WTC11 (cell line): Measurements from ENCODE around the gene PHC2. TPM values are rescaled to one million over a fixed set of nuclear protein-coding genes. Genes with fewer than 3 reads are reported as not detected.

Source experiments
- CREM ChIP-seq: sonication (generic); formaldehyde crosslinking; IDR thresholded peaks from 2 replicates; pipeline ENCODE4 v1.8.1; 2022; ENCODE audit warnings: mild to moderate bottlenecking, missing genetic modification reagents, moderate library complexity
- E2F1 ChIP-seq: sonication (generic); formaldehyde crosslinking; IDR thresholded peaks from 2 replicates; pipeline ENCODE4 v1.8.0; 2022; ENCODE audit warnings: mild to moderate bottlenecking, missing genetic modification reagents
- E2F5 ChIP-seq: sonication (generic); formaldehyde crosslinking; IDR thresholded peaks from 2 replicates; pipeline ENCODE4 v1.8.1; 2022; ENCODE audit warnings: mild to moderate bottlenecking, moderate library complexity, missing genetic modification reagents
- ESRRA ChIP-seq: sonication (generic); formaldehyde crosslinking; IDR thresholded peaks from 2 replicates; pipeline ENCODE4 v1.8.1; 2022; ENCODE audit warnings: mild to moderate bottlenecking, missing genetic modification reagents, borderline replicate concordance
- FOXK1 ChIP-seq: sonication (generic); formaldehyde crosslinking; IDR thresholded peaks from 2 replicates; pipeline ENCODE4 v1.8.0; 2022; ENCODE audit warnings: mild to moderate bottlenecking, moderate library complexity, missing genetic modification reagents
- FOXP1 ChIP-seq: sonication (generic); formaldehyde crosslinking; IDR thresholded peaks from 2 replicates; pipeline ENCODE4 v1.8.0; 2022; ENCODE audit warnings: missing genetic modification reagents, mild to moderate bottlenecking, moderate library complexity, borderline replicate concordance
- GABPB1 ChIP-seq: sonication (generic); formaldehyde crosslinking; IDR thresholded peaks from 2 replicates; pipeline ENCODE4 v1.8.1; 2023; ENCODE audit warnings: mild to moderate bottlenecking, missing genetic modification reagents
- GTF2I ChIP-seq: fragments of 250-450 bp; sonication (Bioruptor Pico); conservative IDR thresholded peaks from 2 replicates; pipeline ENCODE4 v1.4.0; 2021; ENCODE audit warnings: mild to moderate bottlenecking
- JUN ChIP-seq: sonication (generic); formaldehyde crosslinking; IDR thresholded peaks from 2 replicates; pipeline ENCODE4 v1.8.0; 2023; ENCODE audit warnings: mild to moderate bottlenecking, missing genetic modification reagents
- MYBL2 ChIP-seq: sonication (generic); formaldehyde crosslinking; IDR thresholded peaks from 2 replicates; pipeline ENCODE4 v1.8.1; 2023; ENCODE audit warnings: mild to moderate bottlenecking, moderate library complexity, missing genetic modification reagents
- NFATC4 ChIP-seq: fragments of 250-450 bp; sonication (Bioruptor Pico); IDR thresholded peaks from 2 replicates; pipeline ENCODE4 v1.9.0; 2021; ENCODE audit warnings: mild to moderate bottlenecking
- NFYB ChIP-seq: sonication (generic); formaldehyde crosslinking; conservative IDR thresholded peaks from 2 replicates; pipeline ENCODE4 v1.8.0; 2022; ENCODE audit warnings: low read depth, missing genetic modification reagents
- PREB ChIP-seq: sonication (generic); formaldehyde crosslinking; IDR thresholded peaks from 2 replicates; pipeline ENCODE4 v1.8.1; 2022; ENCODE audit warnings: mild to moderate bottlenecking, missing genetic modification reagents, moderate library complexity, borderline replicate concordance
- SMAD3 ChIP-seq: sonication (generic); formaldehyde crosslinking; IDR thresholded peaks from 2 replicates; pipeline ENCODE4 v1.8.0; 2022; ENCODE audit warnings: missing genetic modification reagents, mild to moderate bottlenecking, borderline replicate concordance
- SMAD4 ChIP-seq: sonication (generic); formaldehyde crosslinking; IDR thresholded peaks from 2 replicates; pipeline ENCODE4 v1.8.0; 2022; ENCODE audit warnings: mild to moderate bottlenecking, missing genetic modification reagents
- TP53 ChIP-seq: sonication (generic); formaldehyde crosslinking; IDR thresholded peaks from 2 replicates; pipeline ENCODE4 v1.8.1; 2023; ENCODE audit warnings: mild to moderate bottlenecking, missing genetic modification reagents
- ZNF263 ChIP-seq: sonication (generic); formaldehyde crosslinking; IDR thresholded peaks from 2 replicates; pipeline ENCODE4 v1.8.1; 2022; ENCODE audit warnings: low read depth, mild to moderate bottlenecking, moderate library complexity, missing genetic modification reagents
- ZNF396 ChIP-seq: fragments of 250-450 bp; sonication (Bioruptor Pico); IDR thresholded peaks from 2 replicates; pipeline ENCODE4 v1.8.0; 2021; ENCODE audit warnings: mild to moderate bottlenecking, moderate library complexity, borderline replicate concordance
- ZNF423 ChIP-seq: fragments of 250-450 bp; sonication (Bioruptor Pico); IDR thresholded peaks from 2 replicates; pipeline ENCODE4 v2.1.2; 2022; ENCODE audit warnings: mild to moderate bottlenecking, moderate library complexity
- total RNA-seq: library from RNA; stranded (reverse); gene quantifications from 3 replicates; pipeline ENCODE4 v1.2.3, GENCODE V29; 2021
- TF ChIP-seq, protein P1 (sequence below): fragments of 200-600 bp; IDR thresholded peaks from 2 replicates; pipeline ENCODE4 v1.8.0; 2022; ENCODE audit warnings: antibody characterized with exemption
- TF ChIP-seq, protein P2 (sequence below): sonication (generic); formaldehyde crosslinking; IDR thresholded peaks from 2 replicates; pipeline ENCODE4 v1.8.0; 2022; ENCODE audit warnings: mild to moderate bottlenecking, missing genetic modification reagents
- TF ChIP-seq, protein P3 (sequence below): fragments of 250-450 bp; sonication (Bioruptor Pico); IDR thresholded peaks from 2 replicates; pipeline ENCODE4 v1.9.0; 2021; ENCODE audit warnings: mild to moderate bottlenecking, borderline replicate concordance
- TF ChIP-seq, protein P4 (sequence below): fragments of 250-450 bp; sonication (Bioruptor Pico); IDR thresholded peaks from 2 replicates; pipeline ENCODE4 v1.8.0; 2021; ENCODE audit warnings: mild to moderate bottlenecking
- TF ChIP-seq, protein P5 (sequence below): sonication (generic); formaldehyde crosslinking; IDR thresholded peaks from 2 replicates; pipeline ENCODE4 v1.8.0; 2023; ENCODE audit warnings: missing genetic modification reagents

The PHC2 gene
- total RNA-seq, 1 experiment from 2014 or later = 7.0 TPM

DNA sequence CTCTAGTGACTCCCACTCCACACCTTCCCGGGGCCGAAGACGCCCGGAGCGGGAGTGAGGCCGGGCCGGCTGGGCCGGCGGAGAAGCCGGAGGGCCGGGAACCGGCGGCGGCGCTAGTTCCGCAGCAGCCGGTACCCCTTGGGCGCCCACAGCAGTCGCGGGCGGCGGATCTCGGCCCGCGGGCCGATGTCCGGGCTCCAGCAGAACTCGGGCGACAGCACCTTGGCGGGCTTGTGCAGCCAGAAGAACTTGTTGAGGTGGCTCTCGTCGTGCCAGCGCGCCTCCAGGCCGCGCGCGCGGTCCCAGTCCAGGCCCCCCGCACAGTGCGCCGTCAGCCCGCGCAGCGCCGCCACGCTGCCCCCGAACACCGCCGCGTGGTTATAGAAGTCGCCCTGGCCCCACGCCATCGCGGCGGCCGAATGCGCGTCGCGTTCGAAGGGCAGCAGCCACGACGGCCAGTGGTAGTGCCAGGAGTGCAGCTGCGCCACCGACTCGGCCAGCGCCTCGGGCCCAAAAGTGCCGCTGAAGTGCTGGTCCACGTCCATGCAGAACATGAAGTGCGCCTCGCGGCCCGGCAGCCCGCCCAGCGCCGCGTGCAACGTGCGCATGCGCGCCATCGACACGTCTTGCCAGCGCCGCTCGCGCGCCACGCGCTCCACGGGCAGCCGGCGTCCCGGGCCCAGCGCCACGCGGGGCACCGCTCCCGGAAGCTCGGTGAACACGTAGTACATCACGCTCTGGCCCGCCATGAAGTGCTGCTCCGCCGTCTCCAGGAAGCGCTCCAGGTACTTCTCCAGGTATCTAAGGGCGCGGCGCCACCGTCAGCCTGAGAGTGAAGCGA is 124.0 kb downstream of the PHC2 start (continued):
- TF ChIP-seq, protein P1, sequence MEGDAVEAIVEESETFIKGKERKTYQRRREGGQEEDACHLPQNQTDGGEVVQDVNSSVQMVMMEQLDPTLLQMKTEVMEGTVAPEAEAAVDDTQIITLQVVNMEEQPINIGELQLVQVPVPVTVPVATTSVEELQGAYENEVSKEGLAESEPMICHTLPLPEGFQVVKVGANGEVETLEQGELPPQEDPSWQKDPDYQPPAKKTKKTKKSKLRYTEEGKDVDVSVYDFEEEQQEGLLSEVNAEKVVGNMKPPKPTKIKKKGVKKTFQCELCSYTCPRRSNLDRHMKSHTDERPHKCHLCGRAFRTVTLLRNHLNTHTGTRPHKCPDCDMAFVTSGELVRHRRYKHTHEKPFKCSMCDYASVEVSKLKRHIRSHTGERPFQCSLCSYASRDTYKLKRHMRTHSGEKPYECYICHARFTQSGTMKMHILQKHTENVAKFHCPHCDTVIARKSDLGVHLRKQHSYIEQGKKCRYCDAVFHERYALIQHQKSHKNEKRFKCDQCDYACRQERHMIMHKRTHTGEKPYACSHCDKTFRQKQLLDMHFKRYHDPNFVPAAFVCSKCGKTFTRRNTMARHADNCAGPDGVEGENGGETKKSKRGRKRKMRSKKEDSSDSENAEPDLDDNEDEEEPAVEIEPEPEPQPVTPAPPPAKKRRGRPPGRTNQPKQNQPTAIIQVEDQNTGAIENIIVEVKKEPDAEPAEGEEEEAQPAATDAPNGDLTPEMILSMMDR = no peak
- TF ChIP-seq CREM (CRISPR knock-in tag) = no peak
- no peak for TF ChIP-seq SMAD4 (CRISPR knock-in tag)
- TF ChIP-seq, protein P2, sequence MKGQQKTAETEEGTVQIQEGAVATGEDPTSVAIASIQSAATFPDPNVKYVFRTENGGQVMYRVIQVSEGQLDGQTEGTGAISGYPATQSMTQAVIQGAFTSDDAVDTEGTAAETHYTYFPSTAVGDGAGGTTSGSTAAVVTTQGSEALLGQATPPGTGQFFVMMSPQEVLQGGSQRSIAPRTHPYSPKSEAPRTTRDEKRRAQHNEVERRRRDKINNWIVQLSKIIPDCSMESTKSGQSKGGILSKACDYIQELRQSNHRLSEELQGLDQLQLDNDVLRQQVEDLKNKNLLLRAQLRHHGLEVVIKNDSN (CRISPR knock-in tag) = no peak
- TF ChIP-seq, protein P3, sequence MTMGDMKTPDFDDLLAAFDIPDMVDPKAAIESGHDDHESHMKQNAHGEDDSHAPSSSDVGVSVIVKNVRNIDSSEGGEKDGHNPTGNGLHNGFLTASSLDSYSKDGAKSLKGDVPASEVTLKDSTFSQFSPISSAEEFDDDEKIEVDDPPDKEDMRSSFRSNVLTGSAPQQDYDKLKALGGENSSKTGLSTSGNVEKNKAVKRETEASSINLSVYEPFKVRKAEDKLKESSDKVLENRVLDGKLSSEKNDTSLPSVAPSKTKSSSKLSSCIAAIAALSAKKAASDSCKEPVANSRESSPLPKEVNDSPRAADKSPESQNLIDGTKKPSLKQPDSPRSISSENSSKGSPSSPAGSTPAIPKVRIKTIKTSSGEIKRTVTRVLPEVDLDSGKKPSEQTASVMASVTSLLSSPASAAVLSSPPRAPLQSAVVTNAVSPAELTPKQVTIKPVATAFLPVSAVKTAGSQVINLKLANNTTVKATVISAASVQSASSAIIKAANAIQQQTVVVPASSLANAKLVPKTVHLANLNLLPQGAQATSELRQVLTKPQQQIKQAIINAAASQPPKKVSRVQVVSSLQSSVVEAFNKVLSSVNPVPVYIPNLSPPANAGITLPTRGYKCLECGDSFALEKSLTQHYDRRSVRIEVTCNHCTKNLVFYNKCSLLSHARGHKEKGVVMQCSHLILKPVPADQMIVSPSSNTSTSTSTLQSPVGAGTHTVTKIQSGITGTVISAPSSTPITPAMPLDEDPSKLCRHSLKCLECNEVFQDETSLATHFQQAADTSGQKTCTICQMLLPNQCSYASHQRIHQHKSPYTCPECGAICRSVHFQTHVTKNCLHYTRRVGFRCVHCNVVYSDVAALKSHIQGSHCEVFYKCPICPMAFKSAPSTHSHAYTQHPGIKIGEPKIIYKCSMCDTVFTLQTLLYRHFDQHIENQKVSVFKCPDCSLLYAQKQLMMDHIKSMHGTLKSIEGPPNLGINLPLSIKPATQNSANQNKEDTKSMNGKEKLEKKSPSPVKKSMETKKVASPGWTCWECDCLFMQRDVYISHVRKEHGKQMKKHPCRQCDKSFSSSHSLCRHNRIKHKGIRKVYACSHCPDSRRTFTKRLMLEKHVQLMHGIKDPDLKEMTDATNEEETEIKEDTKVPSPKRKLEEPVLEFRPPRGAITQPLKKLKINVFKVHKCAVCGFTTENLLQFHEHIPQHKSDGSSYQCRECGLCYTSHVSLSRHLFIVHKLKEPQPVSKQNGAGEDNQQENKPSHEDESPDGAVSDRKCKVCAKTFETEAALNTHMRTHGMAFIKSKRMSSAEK (CRISPR knock-in tag) = no peak
- 0 out of 2 replicates have a peak, but pooled peaks have one; percentile 55 for TF ChIP-seq E2F1 (CRISPR knock-in tag)
- TF ChIP-seq JUN (CRISPR knock-in tag) = peak; percentile 66
- TF ChIP-seq ESRRA (CRISPR knock-in tag) = no peak; the same call in 1 of the 2 replicates
- TF ChIP-seq NFYB = no peak
- no peak for TF ChIP-seq ZNF263
- TF ChIP-seq TP53 (CRISPR knock-in tag) = no peak
- TF ChIP-seq MYBL2 (CRISPR knock-in tag) = 0 out of 2 replicates have a peak, but pooled peaks have one; percentile 25
- 0 out of 2 replicates have a peak, but pooled peaks have one; percentile 29 for TF ChIP-seq FOXK1 (CRISPR knock-in tag)
- TF ChIP-seq ZNF396 = no peak
- no peak for TF ChIP-seq GABPB1 (CRISPR knock-in tag)
- TF ChIP-seq NFATC4 (CRISPR knock-in tag) = no peak
- TF ChIP-seq, protein P4, sequence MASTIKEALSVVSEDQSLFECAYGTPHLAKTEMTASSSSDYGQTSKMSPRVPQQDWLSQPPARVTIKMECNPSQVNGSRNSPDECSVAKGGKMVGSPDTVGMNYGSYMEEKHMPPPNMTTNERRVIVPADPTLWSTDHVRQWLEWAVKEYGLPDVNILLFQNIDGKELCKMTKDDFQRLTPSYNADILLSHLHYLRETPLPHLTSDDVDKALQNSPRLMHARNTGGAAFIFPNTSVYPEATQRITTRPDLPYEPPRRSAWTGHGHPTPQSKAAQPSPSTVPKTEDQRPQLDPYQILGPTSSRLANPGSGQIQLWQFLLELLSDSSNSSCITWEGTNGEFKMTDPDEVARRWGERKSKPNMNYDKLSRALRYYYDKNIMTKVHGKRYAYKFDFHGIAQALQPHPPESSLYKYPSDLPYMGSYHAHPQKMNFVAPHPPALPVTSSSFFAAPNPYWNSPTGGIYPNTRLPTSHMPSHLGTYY (CRISPR knock-in tag) = no peak
- no peak for TF ChIP-seq E2F5
- no peak for TF ChIP-seq PREB (CRISPR knock-in tag)
- TF ChIP-seq FOXP1 (CRISPR knock-in tag) = peak; percentile 74
- no peak for TF ChIP-seq GTF2I (CRISPR knock-in tag)
- no peak for TF ChIP-seq SMAD3 (CRISPR knock-in tag)
- TF ChIP-seq, protein P5, sequence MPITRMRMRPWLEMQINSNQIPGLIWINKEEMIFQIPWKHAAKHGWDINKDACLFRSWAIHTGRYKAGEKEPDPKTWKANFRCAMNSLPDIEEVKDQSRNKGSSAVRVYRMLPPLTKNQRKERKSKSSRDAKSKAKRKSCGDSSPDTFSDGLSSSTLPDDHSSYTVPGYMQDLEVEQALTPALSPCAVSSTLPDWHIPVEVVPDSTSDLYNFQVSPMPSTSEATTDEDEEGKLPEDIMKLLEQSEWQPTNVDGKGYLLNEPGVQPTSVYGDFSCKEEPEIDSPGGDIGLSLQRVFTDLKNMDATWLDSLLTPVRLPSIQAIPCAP (CRISPR knock-in tag) = peak; percentile 69; the same call in 1 of the 2 replicates
- TF ChIP-seq ZNF423 (CRISPR knock-in tag) = no peak
